ENCODE measurements around the gene MROH2A. TPM values are rescaled to one million over a fixed set of nuclear protein-coding genes. Genes with fewer than 3 reads are reported as not detected.

MROH2A gene
- total RNA-seq, 1 experiment from 2014 or later: not detected

GRCh38 chr2:233851169-233851568 lies 73.0 kb downstream of the MROH2A start:
- CTCF ChIA-PET: no interaction called here
- RAD21 ChIA-PET (ENCODE audit: low non-redundant PET in 1 of 2, low total read pairs in 2 of 2, uncharacterized antibody in 2 of 2, unreplicated experiment in 2 of 2): no interaction called here
- Histone ChIP-seq H2AFZ (ENCODE audit: low read depth, low read length, poor library complexity, severe bottlenecking) (no peak overlapping the region), H3K27me3 (ENCODE audit: insufficient read depth, low read length) (no peaks in the 10 kb centered on the region), H3K4me3 (replicated peaks in 1 of 2; ENCODE audit: low read depth in 1 of 2, low read length in 2 of 2) (no peak overlapping the region), H3K79me2 (ENCODE audit: insufficient read depth, low read length) (peaks cover 81% of the 10 kb centered on the region), H3K4me2 (ENCODE audit: low read length) (no peak overlapping the region), H3K27ac (ENCODE audit: low read depth, low read length) (no peak overlapping the region), H3K36me3 (ENCODE audit: control insufficient read depth in 1 of 2, insufficient read depth in 2 of 2, low read length in 2 of 2) (peaks cover 47 to 74% of the 10 kb centered on the region in 2 experiments), H4K20me1 (ENCODE audit: insufficient read depth) (no peaks in the 10 kb centered on the region), H3K4me1 (ENCODE audit: control insufficient read depth in 1 of 2, insufficient read depth in 2 of 2, low read length in 2 of 2) (peaks cover 7 to 20% of the 10 kb centered on the region in 2 experiments), H3K9me2 (ENCODE audit: insufficient read depth) (no peaks in the 10 kb centered on the region), H3K9ac (ENCODE audit: low read length) (no peak overlapping the region), H3K9me3 (ENCODE audit: control insufficient read depth in 1 of 2, insufficient read depth in 1 of 2, low read depth in 1 of 2, low read length in 2 of 2) (no peaks in the 10 kb centered on the region)
- no peak for ATAC-seq
- TF ChIP-seq CTCF (IDR thresholded peaks at IDR 0.05 in 2 of 3, conservative IDR thresholded peaks at IDR 0.05 in 1 of 3; ENCODE audit: borderline replicate concordance in 1 of 3, insufficient read depth in 1 of 3, low read depth in 2 of 3, low read length in 2 of 3) (no peak), EGR1 (IDR thresholded peaks at IDR 0.05; ENCODE audit: low read depth) (no peak), ELF1 (IDR thresholded peaks at IDR 0.05; ENCODE audit: borderline replicate concordance, low read depth) (no peak), POLR2AphosphoS5 (IDR thresholded peaks at IDR 0.05; ENCODE audit: low read depth, low read length) (no peak), FOSL1 (IDR thresholded peaks at IDR 0.05; ENCODE audit: low read depth) (no peak), JUND (IDR thresholded peaks at IDR 0.05) (no peak), ZNF274 (IDR thresholded peaks at IDR 0.05; ENCODE audit: low read depth, low read length) (no peak), SIN3A (IDR thresholded peaks at IDR 0.05; ENCODE audit: low read depth) (no peak), CBX3 (IDR thresholded peaks at IDR 0.05; ENCODE audit: low read depth) (no peak), RAD21 (IDR thresholded peaks at IDR 0.05; ENCODE audit: low read depth) (no peak), ZFX (IDR thresholded peaks at IDR 0.05) (no peak), EZH2phosphoT487 (IDR thresholded peaks at IDR 0.05; ENCODE audit: borderline replicate concordance) (no peak)
- TF ChIP-seq, protein P1, sequence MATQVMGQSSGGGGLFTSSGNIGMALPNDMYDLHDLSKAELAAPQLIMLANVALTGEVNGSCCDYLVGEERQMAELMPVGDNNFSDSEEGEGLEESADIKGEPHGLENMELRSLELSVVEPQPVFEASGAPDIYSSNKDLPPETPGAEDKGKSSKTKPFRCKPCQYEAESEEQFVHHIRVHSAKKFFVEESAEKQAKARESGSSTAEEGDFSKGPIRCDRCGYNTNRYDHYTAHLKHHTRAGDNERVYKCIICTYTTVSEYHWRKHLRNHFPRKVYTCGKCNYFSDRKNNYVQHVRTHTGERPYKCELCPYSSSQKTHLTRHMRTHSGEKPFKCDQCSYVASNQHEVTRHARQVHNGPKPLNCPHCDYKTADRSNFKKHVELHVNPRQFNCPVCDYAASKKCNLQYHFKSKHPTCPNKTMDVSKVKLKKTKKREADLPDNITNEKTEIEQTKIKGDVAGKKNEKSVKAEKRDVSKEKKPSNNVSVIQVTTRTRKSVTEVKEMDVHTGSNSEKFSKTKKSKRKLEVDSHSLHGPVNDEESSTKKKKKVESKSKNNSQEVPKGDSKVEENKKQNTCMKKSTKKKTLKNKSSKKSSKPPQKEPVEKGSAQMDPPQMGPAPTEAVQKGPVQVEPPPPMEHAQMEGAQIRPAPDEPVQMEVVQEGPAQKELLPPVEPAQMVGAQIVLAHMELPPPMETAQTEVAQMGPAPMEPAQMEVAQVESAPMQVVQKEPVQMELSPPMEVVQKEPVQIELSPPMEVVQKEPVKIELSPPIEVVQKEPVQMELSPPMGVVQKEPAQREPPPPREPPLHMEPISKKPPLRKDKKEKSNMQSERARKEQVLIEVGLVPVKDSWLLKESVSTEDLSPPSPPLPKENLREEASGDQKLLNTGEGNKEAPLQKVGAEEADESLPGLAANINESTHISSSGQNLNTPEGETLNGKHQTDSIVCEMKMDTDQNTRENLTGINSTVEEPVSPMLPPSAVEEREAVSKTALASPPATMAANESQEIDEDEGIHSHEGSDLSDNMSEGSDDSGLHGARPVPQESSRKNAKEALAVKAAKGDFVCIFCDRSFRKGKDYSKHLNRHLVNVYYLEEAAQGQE (IDR thresholded peaks at IDR 0.05; ENCODE audit: low read depth): no peak
- TF ChIP-seq, protein P2, sequence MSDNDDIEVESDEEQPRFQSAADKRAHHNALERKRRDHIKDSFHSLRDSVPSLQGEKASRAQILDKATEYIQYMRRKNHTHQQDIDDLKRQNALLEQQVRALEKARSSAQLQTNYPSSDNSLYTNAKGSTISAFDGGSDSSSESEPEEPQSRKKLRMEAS (IDR thresholded peaks at IDR 0.05): no peak
- BruUV-seq (replicated peaks): no TSS peak
- intact Hi-C loops (cut with micrococcal nuclease): no loop called here
- no peak for DNase-seq (ENCODE audit: low read depth, low spot score)
- POLR2A ChIA-PET: no interaction called here

Measured in HCT116 (cell line).